Activated T-cell treated with anti-CD3 and anti-CD28 coated beads, Interleukin-2, amount 50 U/mL, for 4 hours (primary cell): ENCODE results near the gene DDIT4. TPM values are rescaled to one million over a fixed set of nuclear protein-coding genes. Genes with fewer than 3 reads are reported as not detected.
"Not testable (repeated sequence)": the region's sequence is repeated elsewhere in the genome, so short reads cannot be mapped to it uniquely, and the experiment has no call there.

ENCODE experiments used
- ATAC-seq, 2 donors: fragments of 200-7000 bp; cut with Tn5 transposase; one replicate each; pipeline ENCODE4 v1.10.0; 2021
- DNase-seq: peaks from one replicate; pipeline ENCODE4 v3.0.0-alpha.2; 2020
- H3K27me3 Mint-ChIP-seq: one replicate; pipeline ENCODE4 v1.8.0; 2021; ENCODE audit warnings: low read depth, mixed read lengths
- H3K36me3 Mint-ChIP-seq: one replicate; pipeline ENCODE4 v1.8.0; 2022; ENCODE audit warnings: mixed read lengths; ENCODE audit not compliant: insufficient read depth
- H3K4me1 Mint-ChIP-seq: one replicate; pipeline ENCODE4 v1.8.0; 2021; ENCODE audit warnings: low read depth, mixed read lengths
- H3K4me3 Mint-ChIP-seq: one replicate; pipeline ENCODE4 v1.8.0; 2021; ENCODE audit warnings: mild to moderate bottlenecking, moderate library complexity, mixed read lengths
- H3K9me3 Mint-ChIP-seq: one replicate; pipeline ENCODE4 v1.8.0; 2021; ENCODE audit warnings: mixed read lengths
- total RNA-seq, 3 donors: library from RNA; stranded (reverse); gene quantifications; one replicate each; pipeline ENCODE4 v1.2.1, GENCODE V29; 2021

The DDIT4 gene
- total RNA-seq, 3 donors from 2014 or later, result 240 to 268 (median 263) TPM

DNA sequence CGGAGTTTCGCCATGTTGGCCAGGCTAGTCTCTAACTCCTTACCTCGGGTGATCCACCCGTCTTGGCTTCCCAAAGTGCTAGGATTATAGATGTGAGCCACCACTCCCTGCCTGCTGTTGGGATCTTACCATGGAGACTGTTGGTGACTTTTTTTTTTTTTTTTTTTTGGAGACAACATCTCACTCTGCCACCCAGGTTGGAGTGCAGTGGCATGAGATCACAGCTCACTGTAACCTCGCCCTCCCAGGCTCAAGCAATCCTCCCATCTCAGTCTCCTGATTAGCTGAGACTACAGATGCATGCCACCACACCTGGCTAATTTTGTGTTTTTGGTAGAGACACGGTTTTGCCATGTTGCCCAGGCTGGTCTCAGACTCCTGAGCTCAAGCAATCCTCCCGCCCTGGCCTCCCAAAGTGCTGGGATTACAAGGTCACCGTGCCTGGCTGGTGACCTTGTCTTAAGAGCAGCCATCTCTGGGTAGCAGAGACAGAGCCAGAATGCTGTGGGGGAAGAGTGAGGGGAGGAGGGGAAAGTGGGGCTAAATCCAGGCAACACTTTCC, 32.0 kb upstream of the DDIT4 start:
- DNase-seq, result no peak
- Mint-ChIP-seq H3K36me3 (peaks cover 8% of the 10 kb centered on the region), H3K9me3 (no peaks in the 10 kb centered on the region), H3K4me1 (peaks cover 58% of the 10 kb centered on the region), H3K27me3 (no peaks in the 10 kb centered on the region), H3K4me3 (no peak overlapping the region)
- no peak for ATAC-seq

DNA sequence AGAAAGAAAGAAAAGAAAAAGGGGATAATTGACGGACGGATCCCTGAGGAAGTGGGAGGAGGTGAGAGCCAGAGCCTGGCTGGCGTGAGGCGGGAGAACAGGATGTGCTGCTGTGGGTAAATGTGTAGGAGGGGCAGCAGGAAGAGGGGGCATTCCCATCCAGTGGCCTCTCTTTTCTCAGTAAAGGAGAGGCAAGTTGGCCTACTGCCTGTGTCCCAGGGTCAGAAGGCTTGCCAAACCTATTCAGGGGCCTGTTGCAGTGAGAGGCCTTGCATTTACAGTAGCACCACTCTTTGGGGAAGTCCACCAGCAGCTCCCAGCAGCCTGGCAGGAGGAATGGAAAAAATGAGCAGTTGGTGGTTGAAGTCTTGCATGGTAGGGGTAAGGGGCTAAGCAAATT, 31.0 kb upstream of the DDIT4 start:
- Mint-ChIP-seq H3K27me3 (no peaks in the 10 kb centered on the region), H3K4me1 (peaks cover 67% of the 10 kb centered on the region), H3K4me3 (no peak overlapping the region), H3K36me3 (peaks cover 4% of the 10 kb centered on the region), H3K9me3 (no peaks in the 10 kb centered on the region)
- no peak for DNase-seq
- no peak for ATAC-seq

DNA sequence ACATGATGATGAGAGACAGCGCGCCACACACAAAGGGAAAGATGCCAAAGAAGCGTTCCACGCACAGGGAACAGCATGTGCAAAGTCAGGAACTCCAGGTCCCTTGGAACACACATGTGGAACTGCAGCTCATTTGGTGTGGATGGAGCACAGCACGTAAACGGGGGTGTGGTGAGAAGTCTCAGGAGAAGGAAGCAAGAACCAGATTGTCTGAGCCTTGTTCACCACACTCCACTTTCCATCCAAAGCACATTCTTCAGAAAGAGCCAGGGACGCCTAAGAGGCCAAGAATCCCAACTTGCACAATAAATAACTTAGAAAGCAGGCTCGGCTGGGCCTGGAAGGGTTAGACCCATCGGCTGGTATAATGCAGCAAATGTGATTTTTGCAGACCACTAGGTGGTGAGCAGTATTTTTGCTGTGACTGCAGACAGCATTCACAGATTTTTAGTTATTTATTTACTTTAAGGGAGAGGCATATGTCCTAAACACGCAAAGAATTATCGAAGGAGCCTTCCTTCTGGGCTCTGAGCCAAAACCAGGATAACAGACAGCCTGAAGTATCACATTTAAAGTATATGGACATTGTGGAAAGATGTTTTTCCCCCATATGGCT, 29.8 kb upstream of the DDIT4 start:
- H3K36me3 Mint-ChIP-seq, result peaks cover 4% of the 10 kb centered on the region
- DNase-seq, result no peak
- no peaks in the 10 kb centered on the region for H3K9me3 Mint-ChIP-seq
- H3K4me1 Mint-ChIP-seq, result peaks cover 80% of the 10 kb centered on the region
- H3K4me3 Mint-ChIP-seq, result no peak overlapping the region
- H3K27me3 Mint-ChIP-seq, result no peaks in the 10 kb centered on the region
- ATAC-seq, result no peak

DNA sequence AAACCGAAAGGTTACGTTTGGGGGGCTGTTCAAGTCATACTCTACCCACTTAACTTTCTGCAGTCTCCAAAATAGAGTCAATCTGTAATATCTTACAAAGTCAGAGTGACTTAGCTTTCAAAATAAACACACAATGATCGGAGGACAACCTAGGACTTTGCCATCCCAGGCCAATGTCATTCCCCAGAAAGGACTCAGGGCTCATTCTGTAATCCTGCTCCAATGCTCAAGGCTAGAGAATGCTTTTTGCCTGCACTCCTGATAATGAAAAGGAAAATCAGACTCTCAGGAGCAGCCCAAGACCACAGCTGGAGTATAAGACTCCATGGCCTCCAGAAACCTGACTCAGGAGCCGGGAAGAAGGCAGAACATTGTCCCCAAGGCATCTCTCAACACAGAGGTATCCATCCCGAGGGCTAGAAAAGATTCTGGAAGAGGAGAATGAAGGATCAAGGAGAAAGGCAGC, 29.1 kb upstream of the DDIT4 start:
- Mint-ChIP-seq H3K9me3 (no peaks in the 10 kb centered on the region), H3K4me3 (no peak overlapping the region), H3K4me1 (peaks cover 80% of the 10 kb centered on the region), H3K27me3 (no peaks in the 10 kb centered on the region), H3K36me3 (peaks cover 3% of the 10 kb centered on the region)
- no peak for ATAC-seq
- no peak for DNase-seq

DNA sequence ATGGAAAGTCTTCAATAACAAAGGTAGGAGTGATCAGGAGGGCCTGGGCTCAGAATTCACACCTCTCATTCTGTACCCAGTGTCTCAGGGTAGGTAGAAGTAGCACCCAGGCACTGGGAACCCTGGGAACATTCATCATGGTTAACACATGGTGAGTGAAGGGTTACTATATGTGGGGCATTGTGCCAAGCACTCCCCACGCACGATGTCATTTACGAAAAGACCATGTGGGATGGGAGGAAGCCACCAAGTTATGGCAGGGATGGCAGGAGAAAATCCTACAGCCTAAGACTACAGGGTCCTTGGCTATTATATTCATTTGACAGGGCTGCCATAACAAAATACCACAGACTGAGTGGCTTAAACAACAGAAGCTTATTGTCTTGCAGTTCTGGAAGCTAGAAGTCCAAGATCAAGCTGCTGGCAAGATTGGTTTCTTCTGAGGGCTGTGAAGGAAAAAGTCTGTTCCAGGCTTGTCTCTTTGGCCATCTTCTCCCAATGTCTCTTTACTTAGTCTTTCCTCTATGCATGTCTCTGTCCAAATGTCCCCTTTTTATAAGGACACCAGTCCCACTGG, 27.7 kb upstream of the DDIT4 start:
- no peak overlapping the region for H3K4me3 Mint-ChIP-seq
- H3K4me1 Mint-ChIP-seq, result peaks cover 86% of the 10 kb centered on the region
- no peaks in the 10 kb centered on the region for H3K9me3 Mint-ChIP-seq
- DNase-seq (no peak), ATAC-seq (no peak)
- H3K27me3 Mint-ChIP-seq, result no peaks in the 10 kb centered on the region
- H3K36me3 Mint-ChIP-seq, result no peaks in the 10 kb centered on the region

DNA sequence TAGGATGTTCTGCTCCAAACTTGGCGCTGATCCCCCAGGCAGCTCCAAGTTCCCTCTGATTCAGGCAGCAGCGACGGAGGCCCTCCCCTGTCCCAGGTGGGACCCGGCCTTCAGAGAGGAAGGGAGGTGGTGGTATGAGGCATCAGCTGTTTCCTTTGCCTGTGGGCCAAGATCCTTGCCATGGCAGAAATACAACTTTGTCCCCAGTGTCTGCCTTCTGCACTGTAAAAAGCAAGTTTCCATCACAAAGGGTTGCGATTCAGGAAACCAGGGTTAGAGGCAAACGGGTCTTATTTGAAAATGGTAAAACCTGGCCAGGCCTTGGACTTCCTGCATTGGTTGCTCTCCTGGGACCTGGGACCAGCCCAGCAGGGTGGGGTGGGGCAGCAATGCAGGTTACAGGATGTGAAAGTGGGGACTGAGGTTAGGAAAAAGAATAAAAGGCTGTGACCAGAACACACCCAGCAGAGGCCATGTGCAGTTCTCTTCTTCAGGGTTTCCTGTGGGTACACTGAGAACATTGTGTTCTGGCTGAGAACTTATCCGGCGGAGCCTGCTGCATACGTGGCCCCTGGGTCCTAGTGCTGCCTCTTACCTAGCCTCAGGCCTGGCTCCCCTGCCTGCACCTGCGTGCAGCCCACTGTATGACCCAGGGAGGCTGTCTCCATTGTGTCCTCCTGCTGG, 25.1 kb upstream of the DDIT4 start:
- Mint-ChIP-seq H3K27me3 (no peaks in the 10 kb centered on the region), H3K4me3 (peak overlapping the region; percentile 81), H3K4me1 (peaks cover 85% of the 10 kb centered on the region), H3K9me3 (no peaks in the 10 kb centered on the region), H3K36me3 (no peaks in the 10 kb centered on the region)
- DNase-seq, result peak; percentile 52
- ATAC-seq, result peak; percentile 89 to 90

DNA sequence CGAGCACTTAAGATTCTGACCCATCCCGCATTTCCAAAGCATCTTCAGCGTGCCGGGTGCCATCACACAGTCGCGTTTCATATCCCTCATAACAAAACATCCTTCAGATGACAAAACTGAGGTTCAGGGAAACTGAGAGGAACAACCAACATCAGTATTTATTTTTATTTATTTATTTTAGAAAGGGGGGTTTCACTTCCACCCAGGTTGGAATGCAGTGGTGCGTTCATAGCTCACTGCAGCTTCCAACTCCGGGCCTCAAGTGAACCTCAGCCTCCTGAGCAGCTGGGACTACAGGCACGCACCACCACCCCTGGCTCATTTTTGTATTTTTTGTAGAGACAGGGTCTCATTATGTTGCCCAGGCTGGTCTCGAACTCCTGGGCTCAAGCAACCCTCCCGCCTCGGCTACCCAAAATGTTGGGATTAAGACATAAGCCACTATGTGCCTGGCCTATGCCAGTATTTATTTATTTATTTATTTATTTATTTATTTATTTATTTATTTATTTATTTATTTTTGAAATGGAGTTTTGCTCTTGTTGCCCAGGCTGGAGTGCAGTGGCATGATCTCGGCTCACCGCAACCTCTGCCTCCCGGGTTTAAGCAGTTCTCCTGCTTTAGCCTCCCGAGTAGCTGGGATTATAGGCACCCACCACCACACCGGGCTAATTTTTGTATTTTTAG, 24.4 kb upstream of the DDIT4 start:
- peak overlapping the region; percentile 81 for H3K4me3 Mint-ChIP-seq
- not testable (repeated sequence) for H3K9me3 Mint-ChIP-seq, H3K36me3 Mint-ChIP-seq, H3K27me3 Mint-ChIP-seq, ATAC-seq, DNase-seq
- peaks cover 80% of the 10 kb centered on the region for H3K4me1 Mint-ChIP-seq

DNA sequence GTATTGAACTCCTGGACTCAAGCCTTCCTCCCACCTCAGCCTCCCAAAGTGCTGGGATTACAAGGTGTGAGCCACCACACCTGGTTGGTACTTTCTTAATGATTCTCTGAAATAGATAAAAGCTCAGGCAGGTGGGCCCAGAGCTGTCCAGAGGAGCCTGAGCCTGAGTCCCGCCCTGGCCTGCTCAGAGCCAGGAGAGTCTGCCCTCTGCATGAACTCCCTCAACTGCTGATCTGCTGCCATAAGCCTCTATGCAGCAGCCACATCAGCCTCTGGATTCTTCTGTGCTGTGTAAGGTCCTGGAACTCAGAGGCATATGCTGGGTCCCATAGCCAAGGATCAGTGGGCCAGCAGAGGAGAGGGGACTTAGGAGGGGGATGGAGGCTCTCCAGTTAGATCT, 23.1 kb upstream of the DDIT4 start:
- Mint-ChIP-seq H3K27me3 (no peaks in the 10 kb centered on the region), H3K9me3 (no peaks in the 10 kb centered on the region), H3K4me3 (peak overlapping the region; percentile 60), H3K4me1 (peaks cover 78% of the 10 kb centered on the region), H3K36me3 (no peaks in the 10 kb centered on the region)
- DNase-seq, result no peak
- ATAC-seq, result no peak

DNA sequence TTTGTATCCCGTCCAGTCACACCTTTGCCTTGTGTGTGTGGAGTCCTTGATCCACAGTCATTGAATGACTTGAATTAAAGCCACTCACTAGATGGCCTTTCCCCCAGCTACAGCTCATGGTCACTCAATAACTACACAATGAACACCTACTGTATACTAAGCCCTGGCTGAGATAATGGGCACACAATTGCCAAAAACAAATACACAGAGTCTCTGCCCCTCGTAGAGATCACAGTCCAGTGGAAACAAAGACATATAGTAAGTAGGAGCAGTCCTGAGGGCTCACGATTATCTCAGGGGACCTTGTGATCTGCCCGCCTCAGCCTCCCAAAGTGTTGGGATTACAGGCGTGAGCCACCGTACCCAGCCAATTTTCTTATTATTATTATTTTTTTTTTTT, 22.1 kb upstream of the DDIT4 start:
- no peak overlapping the region for H3K4me3 Mint-ChIP-seq
- H3K36me3 Mint-ChIP-seq, result no peaks in the 10 kb centered on the region
- H3K9me3 Mint-ChIP-seq, result no peaks in the 10 kb centered on the region
- DNase-seq (no peak), ATAC-seq (no peak)
- peaks cover 76% of the 10 kb centered on the region for H3K4me1 Mint-ChIP-seq
- no peaks in the 10 kb centered on the region for H3K27me3 Mint-ChIP-seq

DNA sequence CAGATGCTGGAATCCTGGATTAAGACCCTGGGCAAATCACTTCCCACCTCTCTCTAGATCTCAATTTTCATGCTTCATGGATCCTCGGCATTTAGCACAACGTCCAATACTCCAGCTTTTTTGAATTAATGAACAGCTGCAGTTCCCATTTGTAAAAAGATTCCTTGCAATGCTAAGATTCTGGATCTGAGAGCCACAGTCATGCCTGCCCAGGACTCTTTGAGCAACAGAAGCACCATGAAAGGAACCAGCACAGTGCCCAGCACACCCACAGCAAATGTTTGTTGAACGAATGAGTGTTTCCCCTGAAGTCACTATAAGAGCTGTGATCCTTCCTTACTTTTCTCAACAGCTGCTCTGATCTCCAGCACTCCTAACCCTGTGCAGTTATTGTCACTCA, 20.8 kb upstream of the DDIT4 start:
- H3K27me3 Mint-ChIP-seq, result no peaks in the 10 kb centered on the region
- H3K4me3 Mint-ChIP-seq, result no peak overlapping the region
- no peaks in the 10 kb centered on the region for H3K9me3 Mint-ChIP-seq
- peaks cover 72% of the 10 kb centered on the region for H3K4me1 Mint-ChIP-seq
- ATAC-seq, result no peak
- DNase-seq, result no peak
- H3K36me3 Mint-ChIP-seq, result no peaks in the 10 kb centered on the region

DNA sequence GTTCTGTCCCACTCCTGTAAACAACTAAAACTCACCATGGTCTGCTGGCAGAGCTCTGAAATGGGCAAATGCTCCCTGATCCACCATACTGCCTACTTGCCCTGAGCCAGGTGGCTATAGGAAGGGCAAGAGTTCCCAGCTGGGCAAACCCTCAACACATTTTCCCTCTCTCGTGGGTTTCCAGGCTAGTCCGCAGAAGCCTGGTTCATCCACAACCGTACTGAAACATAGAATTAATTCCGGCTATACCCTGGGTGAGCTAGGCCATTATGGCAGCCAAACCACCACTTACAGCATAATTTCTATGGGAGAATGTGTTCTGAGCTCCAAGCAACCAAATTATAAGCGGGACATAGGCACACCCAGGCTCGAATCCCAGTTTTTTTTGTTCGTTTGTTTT, 20.1 kb upstream of the DDIT4 start:
- Mint-ChIP-seq H3K36me3 (no peaks in the 10 kb centered on the region), H3K27me3 (no peaks in the 10 kb centered on the region), H3K9me3 (no peaks in the 10 kb centered on the region), H3K4me3 (no peak overlapping the region), H3K4me1 (peaks cover 68% of the 10 kb centered on the region)
- DNase-seq, result no peak
- no peak for ATAC-seq

DNA sequence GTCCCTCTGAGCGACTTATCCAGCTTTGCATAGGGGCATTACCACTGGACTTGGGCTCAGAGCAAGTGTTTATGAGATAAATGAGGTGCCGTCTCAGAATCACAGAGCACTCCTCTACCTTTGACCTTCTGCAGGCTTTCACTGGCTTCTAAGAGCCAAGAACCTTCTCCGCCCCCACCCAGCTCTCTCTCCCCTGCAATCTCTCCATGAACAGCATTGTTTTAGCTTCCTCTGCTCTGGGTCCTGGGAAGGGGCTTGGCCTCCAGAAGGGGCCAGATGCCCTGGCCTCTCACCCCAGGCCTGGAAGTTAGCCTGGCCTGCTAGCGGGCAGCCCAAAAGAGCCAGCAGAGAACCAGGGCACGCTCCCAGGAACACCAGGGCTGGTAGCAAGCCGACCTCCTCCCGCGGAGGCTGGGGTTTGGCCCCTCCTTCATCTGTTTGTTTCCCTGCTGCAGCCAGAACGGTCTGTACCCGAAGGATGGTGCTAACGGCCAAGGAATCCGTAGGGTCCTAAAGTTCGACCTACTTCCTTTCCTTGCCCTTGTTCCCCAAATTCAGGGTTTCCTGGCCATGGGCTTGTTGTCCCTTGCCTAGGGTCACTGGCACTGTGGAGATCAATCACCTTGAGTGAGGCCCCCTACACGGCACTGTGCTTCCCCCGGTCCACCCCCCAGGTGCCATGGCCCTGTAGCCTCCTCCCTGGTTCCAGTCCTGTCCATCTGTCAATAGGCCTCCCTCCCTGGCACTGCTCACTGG, 18.7 kb upstream of the DDIT4 start:
- Mint-ChIP-seq H3K36me3 (no peaks in the 10 kb centered on the region), H3K27me3 (no peaks in the 10 kb centered on the region), H3K4me3 (no peak overlapping the region), H3K9me3 (no peaks in the 10 kb centered on the region), H3K4me1 (peaks cover 72% of the 10 kb centered on the region)
- DNase-seq (peak; percentile 16), ATAC-seq (peak; percentile 61 to 63)

DNA sequence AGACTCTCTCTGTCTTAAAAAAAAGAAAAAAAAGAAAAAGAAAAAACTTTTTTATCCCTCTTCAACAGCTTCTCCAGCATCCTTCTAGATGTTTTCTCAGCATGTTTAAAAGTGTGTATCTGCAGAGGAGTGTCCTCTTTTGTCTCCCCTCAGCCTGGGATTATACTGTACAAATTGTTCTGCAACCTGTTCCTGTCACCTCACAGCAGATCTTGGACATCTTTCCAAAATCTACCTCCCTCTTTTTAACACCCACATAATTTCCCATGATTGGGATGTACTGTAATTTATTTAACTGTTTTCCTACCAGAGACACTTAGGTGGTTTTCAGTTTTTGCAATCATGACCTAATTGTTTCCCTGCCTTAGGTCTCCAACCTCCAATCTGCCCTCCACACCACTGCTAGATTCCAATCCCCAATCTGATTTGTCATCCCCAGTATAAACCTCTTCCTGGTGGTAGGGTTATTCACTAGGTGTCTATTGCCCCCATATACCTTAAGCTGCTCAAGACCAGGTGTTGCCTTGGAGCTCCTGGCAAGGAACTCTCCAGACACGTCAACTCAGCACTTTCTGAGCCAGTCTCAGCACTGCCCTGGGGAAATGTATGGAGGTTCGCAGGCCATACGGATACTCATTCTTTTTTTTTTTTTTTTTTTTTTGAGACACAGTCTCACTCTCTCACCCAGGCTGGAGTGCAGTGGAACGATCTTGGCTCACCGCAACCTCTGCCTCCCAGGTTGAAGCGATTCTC, 17.6 kb upstream of the DDIT4 start:
- no peak overlapping the region for H3K4me3 Mint-ChIP-seq
- no peaks in the 10 kb centered on the region for H3K9me3 Mint-ChIP-seq
- no peaks in the 10 kb centered on the region for H3K36me3 Mint-ChIP-seq
- no peak for DNase-seq
- H3K4me1 Mint-ChIP-seq, result peaks cover 73% of the 10 kb centered on the region
- ATAC-seq, result no peak
- H3K27me3 Mint-ChIP-seq, result no peaks in the 10 kb centered on the region
